Sigmoid colon (tissue), 4 donors: ENCODE measurements around the gene RGS18.

Experiments
- CTCF ChIP-seq, 4 experiments: fragments of 450-650 bp in 3 of 4; fragments of 200-600 bp in 1 of 4; IDR thresholded peaks; one replicate each; pipeline ENCODE4 v1.5.1; 2016 to 2019; ENCODE audit warnings: antibody characterized with exemption in 4 of 4, mild to moderate bottlenecking in 3 of 4, moderate library complexity in 2 of 4
- EP300 ChIP-seq, 4 donors: sonication (generic); formaldehyde crosslinking; IDR thresholded peaks; one replicate each; pipeline ENCODE4 v1.6.1; 2017; ENCODE audit warnings: antibody characterized with exemption in 4 of 4
- POLR2A ChIP-seq, 2 donors: fragments of 450-650 bp; IDR thresholded peaks; one replicate each; pipeline ENCODE4 v1.6.1; 2016; ENCODE audit warnings: antibody characterized with exemption in 2 of 2, mild to moderate bottlenecking in 2 of 2, moderate library complexity in 2 of 2

- TF ChIP-seq POLR2A (IDR thresholded peaks at IDR 0.05) = no peak
- no peak for TF ChIP-seq CTCF (IDR thresholded peaks at IDR 0.05)
- no peak for TF ChIP-seq EP300 (IDR thresholded peaks at IDR 0.05)
Measured at GRCh38 chr1:192235127-192235526, 76.9 kb downstream of the RGS18 start.
